ENCODE results near the gene FBXL20.
"Not testable (repeated sequence)": the region's sequence is repeated elsewhere in the genome, so short reads cannot be mapped to it uniquely, and the experiment has no call there.

FBXL20 gene

DNA sequence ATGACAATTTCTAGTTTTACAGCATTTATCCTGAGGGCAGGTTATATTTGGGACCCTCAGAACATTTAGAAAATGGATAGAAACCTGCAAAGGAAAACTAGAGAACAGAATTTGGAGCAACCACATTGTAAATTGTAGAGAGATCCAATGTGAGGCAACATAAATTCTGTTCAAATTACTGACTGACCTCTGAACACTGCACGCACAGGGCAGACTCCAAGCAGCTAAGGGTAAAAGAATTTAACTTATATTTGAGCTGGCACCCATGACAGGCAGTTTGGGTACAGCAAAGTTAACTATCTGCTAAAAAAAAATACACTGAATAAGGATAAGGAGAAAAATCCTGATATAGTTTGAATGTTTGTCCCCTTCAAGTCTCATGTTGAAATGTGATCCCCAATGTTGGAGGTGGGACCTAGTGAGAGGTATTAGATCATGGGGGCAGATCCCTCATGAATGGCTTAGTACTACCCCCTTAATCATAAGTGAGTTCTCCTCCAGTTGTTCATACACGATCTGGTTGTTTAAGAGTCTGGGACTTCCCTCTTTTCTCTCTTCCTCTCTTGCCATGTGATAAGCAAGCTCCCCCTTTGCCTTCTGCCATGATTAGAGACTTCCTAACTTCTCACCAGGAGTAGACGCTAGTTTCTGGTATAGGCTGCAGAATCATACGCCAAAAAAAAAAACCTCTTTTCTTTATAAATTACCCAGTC, 75.7 kb downstream of the FBXL20 start:
- DNase-seq: no peak

DNA sequence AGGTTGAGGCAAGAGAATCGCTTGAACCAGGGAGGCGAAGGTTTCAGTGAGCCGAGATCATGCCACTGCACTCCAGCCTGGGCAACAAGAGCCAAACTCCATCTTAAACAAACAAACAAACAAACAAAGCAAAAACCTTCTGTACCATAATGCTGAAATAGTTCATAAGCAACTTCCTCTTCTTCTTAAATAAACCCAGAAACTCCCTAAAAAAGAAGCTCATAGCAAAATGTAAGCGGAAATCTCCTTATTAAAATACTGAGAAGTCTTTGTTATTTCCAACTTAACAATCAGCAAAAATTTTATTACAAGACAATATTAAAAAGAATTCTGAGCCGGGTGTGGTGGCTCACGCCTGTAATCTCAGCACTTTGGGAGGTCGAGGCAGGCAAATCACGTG, 82.8 kb downstream of the FBXL20 start:
- no peak for DNase-seq

DNA sequence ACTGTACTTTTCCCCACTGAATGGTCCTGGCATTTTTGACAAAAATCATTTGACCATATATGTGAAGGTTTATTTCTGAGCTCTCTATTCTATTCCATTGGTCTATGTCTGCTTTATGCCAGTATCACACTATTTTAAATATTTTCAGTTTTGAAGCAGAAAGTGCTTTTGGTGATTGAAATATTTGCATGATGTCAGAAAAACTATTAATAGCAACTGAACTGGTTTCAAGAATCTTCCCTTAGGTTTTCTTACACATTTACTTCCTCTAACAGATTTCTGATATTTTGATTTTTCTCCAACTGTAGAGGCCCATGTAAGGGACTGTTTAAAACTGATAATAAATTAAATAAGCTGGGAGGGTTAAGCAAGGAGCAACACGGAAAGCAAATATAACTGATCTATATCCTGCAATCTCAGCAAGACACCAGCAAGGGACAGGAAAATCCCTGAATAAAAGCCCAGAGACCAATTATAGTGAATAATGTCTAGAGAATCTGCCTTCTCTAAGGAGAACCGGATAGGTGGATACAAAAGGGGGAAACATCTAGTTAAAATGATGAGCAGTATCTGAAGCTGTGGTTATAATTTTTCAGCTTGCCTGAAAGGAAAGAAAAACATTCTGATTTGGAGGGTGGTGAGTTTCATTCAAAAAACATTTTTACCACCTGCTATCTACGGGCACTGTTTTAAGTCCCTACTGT, 94.8 kb downstream of the FBXL20 start:
- no peak for DNase-seq

DNA sequence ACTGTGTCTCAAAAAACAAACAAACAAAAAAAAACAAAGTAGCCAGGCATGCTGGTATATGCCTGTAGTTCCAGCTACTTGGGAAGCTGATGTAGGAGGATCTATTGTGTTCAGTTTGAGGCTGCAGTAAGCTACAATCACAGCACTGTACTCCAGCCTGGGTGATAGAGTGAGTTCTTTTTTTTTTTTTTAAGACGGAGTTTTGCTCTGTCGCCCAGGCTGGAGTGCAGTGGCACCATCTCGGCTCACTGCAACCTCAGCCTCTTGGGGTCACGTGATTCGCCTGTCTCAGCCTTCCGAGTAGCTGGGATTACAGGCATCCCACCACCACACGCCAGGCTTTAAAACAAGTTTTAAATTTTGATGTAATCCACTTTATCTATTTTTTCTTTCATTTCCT, 95.4 kb downstream of the FBXL20 start:
- no peak for DNase-seq

DNA sequence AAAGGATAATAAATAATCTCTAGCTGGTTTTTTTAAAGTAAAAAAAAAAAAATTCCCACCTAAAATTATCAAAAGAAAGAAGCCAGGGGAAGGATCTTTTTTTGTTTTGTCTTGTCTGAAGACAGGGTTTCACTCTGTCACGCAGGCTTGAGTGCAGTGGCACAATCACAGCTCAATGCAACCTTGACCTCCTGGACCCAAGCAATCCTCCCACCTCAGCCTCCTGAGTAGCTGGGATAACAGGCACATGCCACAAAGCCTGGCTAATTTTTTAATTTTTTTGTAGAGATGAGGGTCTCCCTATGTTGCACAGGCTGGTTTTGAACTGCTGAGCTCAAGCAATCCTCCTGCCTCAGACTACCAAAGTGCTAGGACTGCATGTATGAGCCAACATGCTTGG, 97.2 kb downstream of the FBXL20 start:
- no peak for DNase-seq

DNA sequence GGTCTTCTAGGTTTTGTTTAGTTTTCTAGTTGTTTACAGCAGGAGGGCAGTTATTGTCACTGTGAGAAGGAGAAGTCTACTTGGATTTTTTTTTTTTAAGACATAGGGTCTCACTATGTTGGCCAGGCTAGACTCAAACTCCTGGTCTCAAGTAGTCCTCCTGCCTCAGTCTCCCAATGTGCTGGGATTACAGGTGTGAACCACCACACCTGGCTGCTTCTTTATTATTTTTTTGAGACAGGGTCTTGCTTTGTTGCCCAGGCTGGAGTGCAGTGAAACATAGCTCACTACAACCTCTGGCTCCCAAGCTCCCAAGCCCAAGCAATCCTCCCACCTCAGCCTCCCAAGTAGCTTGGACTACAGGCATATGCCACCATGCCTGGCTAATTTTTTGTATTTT, 107.4 kb downstream of the FBXL20 start:
- no peak for DNase-seq

DNA sequence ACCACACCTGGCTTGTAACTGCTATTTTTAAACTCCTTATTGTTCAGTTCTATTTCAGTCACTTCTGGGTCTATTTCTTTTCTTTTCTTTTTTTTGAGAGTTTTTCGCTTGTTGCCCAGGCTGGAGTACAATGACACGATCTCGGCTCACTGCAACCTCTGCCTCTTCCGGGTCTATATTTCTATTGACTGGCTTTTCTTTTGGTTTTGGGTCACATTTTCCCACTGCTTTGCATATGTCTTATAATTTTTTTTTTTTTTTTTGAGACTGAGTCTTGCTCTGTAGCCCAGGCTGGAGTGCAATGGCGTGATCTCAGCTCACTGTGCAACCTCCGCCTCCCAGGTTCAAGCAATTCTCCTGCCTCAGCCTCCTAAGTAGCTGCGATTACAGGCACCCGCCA, 108.9 kb downstream of the FBXL20 start:
- DNase-seq: not testable (repeated sequence)

DNA sequence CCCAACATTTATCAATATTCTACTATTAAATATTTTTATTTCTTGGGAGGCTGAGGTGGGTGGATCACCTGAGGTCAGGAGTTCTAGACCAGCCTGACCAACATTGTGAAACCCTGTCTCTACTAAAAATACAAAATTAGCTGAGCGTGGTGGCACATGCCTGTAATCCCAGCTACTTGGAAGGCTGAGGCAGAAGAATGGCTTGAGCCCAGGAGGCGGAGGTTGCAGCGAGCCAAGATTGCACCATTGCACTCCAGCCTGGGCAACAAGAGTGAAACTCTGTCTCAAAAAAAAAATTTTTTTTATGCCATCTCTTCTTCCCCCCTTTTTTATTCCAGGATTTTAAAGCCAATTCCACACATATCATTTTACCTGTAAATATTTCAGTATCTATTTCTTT, 114.9 kb downstream of the FBXL20 start:
- DNase-seq: not testable (repeated sequence)

DNA sequence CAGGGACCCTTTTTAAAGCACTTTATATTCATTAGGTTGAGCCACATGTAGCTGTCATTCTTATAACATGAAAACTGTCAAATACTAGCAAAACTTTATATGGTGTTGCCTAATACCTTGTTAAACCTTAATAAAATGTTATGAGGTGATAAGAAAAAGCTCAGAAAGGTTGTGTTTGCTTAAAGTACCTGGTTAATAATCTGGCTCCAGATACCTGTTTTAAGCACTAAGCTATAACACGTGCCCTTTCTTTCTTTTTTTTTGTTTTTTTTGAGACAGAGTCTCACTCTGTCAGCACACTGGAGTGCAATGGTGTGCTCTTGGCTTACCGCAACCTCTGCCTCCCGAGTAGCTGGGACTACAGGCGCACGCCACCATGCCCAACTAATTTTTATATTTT, 116.7 kb downstream of the FBXL20 start:
- no peak for DNase-seq

DNA sequence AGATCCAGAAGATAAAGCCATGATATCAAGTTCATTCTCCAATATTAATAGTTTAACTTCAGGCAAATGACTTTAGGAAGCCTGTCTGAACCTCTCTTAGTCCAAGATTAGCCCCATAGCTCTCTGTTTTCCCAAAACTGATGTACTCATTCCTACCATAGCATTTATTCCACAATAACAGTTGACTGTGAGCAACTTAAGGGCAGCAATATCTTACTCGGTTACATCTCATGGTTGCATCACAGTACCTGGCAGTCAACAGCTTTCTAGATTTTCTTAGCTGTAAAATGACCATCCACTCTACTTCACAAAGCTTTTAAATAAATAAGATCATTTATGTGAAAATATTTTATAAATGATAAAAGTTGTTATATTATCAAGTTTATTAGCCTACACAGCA, 117.5 kb downstream of the FBXL20 start:
- no peak for DNase-seq

DNA sequence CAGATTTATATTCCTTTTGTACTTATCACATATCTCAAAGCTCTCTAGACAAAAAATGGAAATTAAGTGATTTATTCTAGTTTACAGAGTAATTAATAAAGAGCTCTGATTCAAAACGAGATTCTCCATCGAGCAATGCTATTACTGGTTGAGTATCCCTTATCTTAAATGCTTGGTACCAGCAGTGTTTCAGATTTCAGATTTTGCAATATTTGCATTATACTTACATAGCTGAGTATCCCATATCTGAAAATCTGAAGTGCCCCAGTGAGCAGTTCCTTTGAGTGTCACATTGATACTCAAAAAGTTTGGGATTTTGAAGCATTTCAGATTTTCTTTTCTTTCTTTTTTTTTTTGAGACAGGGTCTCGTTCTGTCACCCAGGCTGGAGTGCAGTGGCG, 118.3 kb downstream of the FBXL20 start:
- DNase-seq: no peak

DNA sequence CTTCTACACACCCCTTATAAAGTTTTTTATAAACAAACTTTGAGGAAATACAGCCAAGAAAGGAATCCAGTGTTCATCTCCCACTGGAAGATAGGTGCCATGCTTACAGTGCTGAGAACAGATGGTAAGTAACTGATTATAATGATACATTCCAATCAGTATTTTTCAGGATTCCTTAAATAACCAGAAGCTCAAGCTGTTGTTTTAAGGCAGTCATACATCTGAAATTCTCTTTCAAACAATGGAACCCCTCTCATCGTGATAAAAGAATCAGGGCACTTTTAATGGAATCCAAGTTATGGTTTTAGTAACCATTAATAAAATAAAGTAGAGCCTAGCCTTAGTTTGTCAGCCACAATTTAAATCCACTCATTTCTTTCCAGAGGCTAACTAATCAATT, 119.6 kb downstream of the FBXL20 start:
- no peak for DNase-seq

DNA sequence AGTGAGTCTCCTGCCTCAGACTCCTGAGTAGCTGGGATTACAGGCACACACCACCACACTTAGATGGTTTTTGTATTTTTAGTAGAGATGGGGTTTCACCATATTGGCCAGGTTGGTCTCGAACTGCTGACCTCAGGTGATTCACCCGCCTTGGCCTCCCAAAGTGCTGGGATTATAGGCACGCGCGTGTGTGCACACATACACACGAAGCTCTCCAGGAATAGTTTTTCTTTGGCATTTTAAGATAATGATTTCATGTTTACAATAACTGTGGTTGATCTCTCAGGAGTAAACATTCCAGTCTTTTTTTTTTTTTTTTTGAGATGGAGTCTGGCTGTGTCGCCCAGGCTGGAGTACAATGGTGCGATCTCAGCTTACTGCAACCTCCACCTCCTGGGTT, 123.2 kb downstream of the FBXL20 start:
- DNase-seq: not testable (repeated sequence)

DNA sequence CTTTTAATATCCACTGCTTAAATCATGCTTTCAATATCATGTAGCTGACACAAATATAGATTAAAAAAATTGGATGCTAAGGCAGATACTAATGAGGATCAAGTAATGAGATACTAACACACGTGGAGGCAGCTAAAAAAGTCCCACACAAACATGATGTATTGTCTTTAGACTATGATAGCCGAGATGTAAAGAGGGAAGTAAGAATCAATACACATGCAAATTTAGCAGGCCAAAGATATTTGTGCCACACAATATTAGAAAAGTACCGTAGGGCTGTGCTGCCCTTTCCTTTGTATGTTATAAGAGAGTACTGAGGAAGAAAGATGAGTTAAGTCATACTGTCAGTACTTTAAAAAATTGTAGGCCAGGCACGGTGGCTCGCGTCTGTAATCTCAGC, 124.3 kb downstream of the FBXL20 start:
- DNase-seq: no peak

DNA sequence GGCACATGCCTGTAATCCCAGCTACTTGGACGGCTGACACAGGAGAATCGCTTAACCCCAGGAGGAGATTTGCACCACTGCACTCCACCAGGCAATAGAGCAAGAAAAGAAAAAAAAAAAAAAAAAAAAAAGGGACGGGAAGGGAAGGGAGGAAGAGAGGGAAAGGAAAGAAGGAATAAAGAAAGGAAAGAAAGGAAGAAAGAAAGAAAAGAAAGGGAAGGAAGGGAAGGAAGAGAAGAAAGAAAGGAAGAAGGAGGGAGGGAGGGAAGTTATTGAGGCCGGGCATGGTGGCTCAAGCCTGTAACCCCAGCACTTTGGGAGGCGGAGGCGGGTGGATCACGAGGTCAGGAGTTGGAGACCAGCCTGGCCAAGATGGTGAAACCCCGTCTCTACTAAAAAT, 125.3 kb downstream of the FBXL20 start:
- DNase-seq: no peak

DNA sequence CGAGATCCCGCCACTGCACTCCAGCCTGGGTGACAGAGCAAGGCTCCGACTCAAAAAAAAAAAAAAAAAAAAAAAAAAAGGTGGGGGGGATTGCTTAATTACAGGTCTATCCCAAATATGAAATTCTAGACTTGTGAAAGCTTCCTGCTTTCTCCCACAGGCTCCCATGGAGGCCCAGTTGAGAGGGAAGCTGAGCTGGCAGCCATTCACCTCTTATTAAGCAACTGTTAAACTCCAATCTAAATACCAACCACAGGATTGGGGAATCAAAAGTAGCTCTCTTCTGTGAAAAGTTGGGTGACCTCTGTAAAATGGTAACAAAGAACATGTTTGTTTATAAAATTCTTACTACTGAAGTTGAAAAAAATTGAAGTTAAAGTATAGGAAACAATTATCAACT, 129.9 kb downstream of the FBXL20 start:
- no peak for DNase-seq

DNA sequence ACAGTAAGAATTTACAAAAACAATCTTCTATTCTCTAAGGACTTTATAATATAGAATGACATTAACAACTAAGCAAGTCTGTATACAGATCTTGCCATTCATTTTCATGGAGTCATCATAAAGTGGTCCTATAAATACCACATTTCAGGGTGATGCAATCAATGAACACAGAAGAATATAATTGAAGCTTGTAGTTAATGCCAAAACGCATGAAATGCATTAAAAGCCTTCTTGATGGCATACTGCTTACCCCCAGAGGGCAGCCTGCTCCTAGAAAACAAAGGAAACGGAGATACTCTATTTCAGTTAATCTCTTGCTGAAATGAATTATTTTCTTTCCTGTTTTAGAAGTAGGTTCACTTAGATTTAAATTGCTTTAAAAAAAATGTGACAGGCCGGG, 130.5 kb downstream of the FBXL20 start:
- no peak for DNase-seq

DNA sequence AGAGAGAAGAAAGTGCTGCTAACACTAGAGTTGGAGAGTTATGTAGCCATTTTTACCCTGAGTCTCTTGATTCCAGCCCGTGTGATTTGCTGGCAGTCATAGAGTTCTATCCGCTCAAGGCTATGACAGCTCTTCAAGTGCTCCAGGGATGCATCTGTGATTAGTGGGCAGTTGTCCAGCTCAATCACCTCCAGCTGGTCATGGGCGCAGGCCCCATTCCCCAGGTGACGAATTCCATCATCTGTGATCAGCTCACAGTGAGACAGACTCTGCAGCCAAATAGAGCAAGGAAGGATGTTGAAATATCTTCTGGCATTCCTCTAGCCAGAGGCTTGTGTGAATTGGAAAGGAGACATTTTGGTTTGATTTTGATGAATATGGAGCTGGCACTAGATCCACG, 137.3 kb downstream of the FBXL20 start:
- no peak for DNase-seq

DNA sequence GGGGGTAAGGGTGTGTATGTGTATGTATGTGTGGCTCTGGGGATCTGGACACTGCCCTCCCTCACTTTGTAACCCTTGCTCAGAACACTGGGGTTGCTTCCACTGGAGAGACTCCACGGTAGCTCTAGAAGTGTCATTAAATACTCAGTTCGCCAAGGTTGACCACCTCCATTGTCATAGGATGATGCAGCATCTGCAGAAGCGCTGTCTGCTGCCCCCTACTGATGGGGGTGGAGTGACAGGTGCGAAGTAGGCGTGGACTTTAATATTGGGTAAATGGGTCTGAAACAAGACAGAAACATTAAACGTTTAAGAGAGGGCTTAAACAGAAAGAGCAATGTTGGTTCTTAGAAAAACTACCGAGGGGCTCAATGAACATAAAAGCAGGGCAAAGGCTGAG, 140.1 kb downstream of the FBXL20 start:
- no peak for DNase-seq

DNA sequence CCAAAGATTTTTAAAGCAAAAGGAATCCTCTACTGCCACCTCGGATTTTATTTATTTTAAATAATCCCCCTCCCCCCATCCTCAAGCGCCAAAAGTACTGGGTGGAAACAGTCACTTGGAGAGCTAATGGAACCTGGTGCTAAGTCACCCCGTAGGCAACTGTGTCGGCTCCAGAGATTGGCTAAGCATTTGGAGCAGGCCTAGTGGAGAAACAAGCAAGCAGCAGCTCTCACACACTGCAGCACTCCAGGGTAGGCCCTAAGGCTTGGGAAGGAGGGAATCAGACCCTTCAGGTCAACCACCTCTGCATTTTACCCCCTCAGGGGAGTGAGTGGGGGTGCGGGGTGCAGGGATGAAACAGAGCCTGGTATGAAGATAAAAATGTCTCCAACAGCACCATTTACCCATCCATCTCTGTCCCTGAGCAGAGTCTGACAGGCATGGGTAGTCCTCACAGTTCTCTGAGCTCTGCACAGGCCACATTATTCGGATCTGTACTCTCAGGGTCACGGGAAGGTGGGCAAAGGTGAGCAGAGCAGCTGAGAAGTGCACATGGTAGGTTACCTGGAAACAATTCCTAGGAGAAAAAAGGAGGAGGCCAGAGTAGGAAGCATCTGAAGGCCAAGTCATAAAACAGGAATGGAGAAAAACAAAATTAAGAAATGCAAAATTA, 148.5 kb downstream of the FBXL20 start:
- no peak for DNase-seq

DNA sequence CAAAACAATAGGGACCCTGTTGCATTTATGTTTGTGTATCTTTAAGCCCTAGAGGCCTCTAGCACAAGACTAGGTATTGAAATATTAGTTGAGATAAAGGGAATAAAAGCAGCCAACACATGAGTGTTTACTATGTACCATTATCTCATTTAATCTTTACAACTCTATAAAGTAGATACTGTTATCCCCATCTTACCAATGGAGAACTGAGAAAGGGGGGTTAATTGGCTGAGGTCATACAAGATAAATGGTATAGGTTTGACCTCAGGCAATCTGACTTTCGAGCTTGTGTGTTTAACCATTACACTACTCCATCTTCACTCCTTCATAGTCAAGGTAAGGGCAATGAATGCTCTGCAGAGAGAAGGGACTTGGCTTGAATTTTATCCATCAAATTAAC, 149.4 kb downstream of the FBXL20 start:
- DNase-seq: no peak

DNA sequence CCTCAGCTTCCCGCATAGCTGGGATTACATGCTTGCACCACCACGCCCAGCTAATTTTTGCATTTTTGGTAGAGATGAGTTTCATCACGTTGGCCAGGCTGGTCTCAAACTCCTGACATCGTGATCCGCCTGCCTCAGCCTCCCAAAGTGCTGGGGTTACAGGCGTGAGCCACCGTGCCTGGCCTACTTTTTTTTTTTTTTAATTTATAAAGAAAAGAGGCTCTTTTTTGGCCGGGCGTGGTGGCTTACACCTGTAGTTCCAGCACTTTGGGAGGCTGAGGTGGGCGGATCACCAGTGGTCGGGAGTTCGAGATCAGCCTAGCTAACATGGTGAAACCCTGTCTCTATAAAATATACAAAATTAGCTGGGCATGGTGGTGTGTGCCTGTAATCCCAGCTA, 151.3 kb downstream of the FBXL20 start:
- DNase-seq: not testable (repeated sequence)

DNA sequence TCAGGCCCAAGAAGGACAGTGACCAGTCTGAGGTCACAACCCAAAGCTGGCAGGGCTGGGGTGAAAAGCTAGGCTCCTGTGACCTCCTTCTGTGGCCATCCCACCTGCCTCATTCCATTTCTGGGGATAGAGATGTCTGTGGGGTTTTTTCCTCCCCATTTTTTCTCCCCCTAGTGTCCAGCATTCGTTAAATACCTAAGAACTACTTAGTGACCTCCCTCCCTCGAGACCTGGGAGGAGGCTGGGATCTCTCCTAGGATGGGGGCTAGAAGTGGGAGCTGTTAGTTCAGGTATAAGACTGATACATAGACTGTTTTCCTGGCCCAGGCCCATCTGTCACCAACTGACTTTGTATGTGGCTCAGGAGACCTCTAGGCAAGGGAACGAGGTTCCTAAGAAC, 155.2 kb downstream of the FBXL20 start:
- no peak for DNase-seq

Data from SW 1271 (cell line).